Measurements from ENCODE around the gene MAP3K6.

MAP3K6 gene

GRCh38 chr1:27372808-27373690, 6.3 kb upstream of the MAP3K6 start:
- DNase-seq = no peak

GRCh38 chr1:27372022-27372807, 5.5 kb upstream of the MAP3K6 start:
- DNase-seq = no peak

GRCh38 chr1:27368869-27369582, 2.3 kb upstream of the MAP3K6 start:
- DNase-seq = no peak

- no peak for DNase-seq
These were observed 444 bp upstream of the MAP3K6 start for GRCh38 chr1:27367160-27367650.

- peak; percentile 90 for DNase-seq
These were observed 699 bp downstream of the MAP3K6 start for GRCh38 chr1:27366113-27366410.

- DNase-seq = peak; percentile 91
These were observed 1.2 kb downstream of the MAP3K6 start for GRCh38 chr1:27365372-27366112.

GRCh38 chr1:27364696-27365371, 1.9 kb downstream of the MAP3K6 start:
- DNase-seq = no peak

- no peak for DNase-seq
These were observed 2.7 kb downstream of the MAP3K6 start for GRCh38 chr1:27363766-27364695.

- DNase-seq = no peak
These were observed 5.2 kb downstream of the MAP3K6 start for GRCh38 chr1:27361553-27361952.

- DNase-seq = no peak
These were observed 5.7 kb downstream of the MAP3K6 start for GRCh38 chr1:27361044-27361402.

- peak; percentile 77 for DNase-seq
These were observed 6.4 kb downstream of the MAP3K6 start for GRCh38 chr1:27360159-27361043.

GRCh38 chr1:27359822-27360158, 7.0 kb downstream of the MAP3K6 start:
- DNase-seq = no peak

- no peak for DNase-seq
These were observed 7.8 kb downstream of the MAP3K6 start for GRCh38 chr1:27358928-27359313.

GRCh38 chr1:27358038-27358927, 8.5 kb downstream of the MAP3K6 start:
- no peak for DNase-seq

- peak; percentile 94 for DNase-seq
These were observed 9.3 kb downstream of the MAP3K6 start for GRCh38 chr1:27357281-27358037.

- DNase-seq = peak; percentile 67
These were observed 10.0 kb downstream of the MAP3K6 start for GRCh38 chr1:27356619-27357280.

- DNase-seq = no peak
These were observed 10.5 kb downstream of the MAP3K6 start for GRCh38 chr1:27356277-27356618.

GRCh38 chr1:27355683-27356082, 11.1 kb downstream of the MAP3K6 start:
- DNase-seq = no peak
